Measurements from ENCODE around the gene GRK2. TPM values are rescaled to one million over a fixed set of nuclear protein-coding genes. Genes with fewer than 3 reads are reported as not detected.

Gene GRK2
- total and polyA plus RNA-seq, 2 of the 8 experiments (the other 6 are each of a cell fraction or from before 2014, with no cell fraction given), result 47.3 to 49.7 TPM

GRCh38 chr11:67233584-67234190 is 32.6 kb upstream of the GRK2 start:
- ChIA-PET CTCF (ENCODE audit: partially characterized antibody) (interaction anchor here (0.9 to 1.6 kb wide), 2 partner anchors 11 to 58 kb away, joined by 3 to 5 read pairs; no protein-coding TSS in a partner anchor), POLR2A (ENCODE audit: partially characterized antibody) (interaction anchor here (0.6 kb wide), 1 partner anchor 16 kb away, joined by 3 read pairs; no protein-coding TSS in a partner anchor)
- H3K56ac ChIP-seq (replicated peaks; ENCODE audit: insufficient read length, low read depth, low read length), result no peak overlapping the region
- no peak overlapping the region for H4K8ac ChIP-seq (ENCODE audit: extremely low read depth, insufficient read depth, low read length)
- H2AK5ac ChIP-seq (ENCODE audit: low read depth, low read length), result no peak overlapping the region
- H3K14ac ChIP-seq (ENCODE audit: insufficient read length), result no peak overlapping the region
- no peak overlapping the region for H2BK12ac ChIP-seq (ENCODE audit: low read depth, low read length)
- H3K23me2 ChIP-seq (ENCODE audit: low read depth, low read length), result no peaks in the 10 kb centered on the region
- H4K20me1 ChIP-seq (replicated peaks in 1 of 2; ENCODE audit: control insufficient read depth in 1 of 2, insufficient read depth in 2 of 2, low read length in 2 of 2), result peaks cover 0 to under 1% of the 10 kb centered on the region in 2 experiments
- 89% methylated on average over 5 of the region's 7 CpGs; no CpG with 5 or more reads in 1 of the 2 experiments for WGBS, 2 experiments (ENCODE audit: extremely low coverage in 1 of 2, insufficient coverage in 1 of 2, insufficient read length in 1 of 2, insufficient replicate concordance in 2 of 2, low coverage in 1 of 2, low lambda C conversion rate in 2 of 2, missing lambda C conversion rate in 1 of 2)
- no peak overlapping the region for H3K18ac ChIP-seq (ENCODE audit: extremely low read depth, low read length)
- no peak overlapping the region for H4K5ac ChIP-seq (ENCODE audit: insufficient read length, low read depth, low read length)
- peaks cover 0 to 1% (median under 1%) of the 10 kb centered on the region in 4 experiments; a peak in 4 of 7 replicates for H3K4me1 ChIP-seq (replicated peaks in 1 of 4; ENCODE audit: control insufficient read depth in 3 of 4, insufficient read depth in 4 of 4, low read length in 3 of 4)
- H3K9ac ChIP-seq (replicated peaks in 1 of 4; ENCODE audit: extremely low read depth in 1 of 4, low read depth in 3 of 4, low read length in 3 of 4), result no peak overlapping the region
- H3K27me3 ChIP-seq (replicated peaks in 1 of 4; ENCODE audit: control insufficient read depth in 3 of 4, extremely low read depth in 1 of 4, insufficient read depth in 3 of 4, low read length in 3 of 4), result no peaks in the 10 kb centered on the region
- no peak overlapping the region for H4K91ac ChIP-seq (replicated peaks; ENCODE audit: insufficient read length, low read length)
- H2AFZ ChIP-seq (ENCODE audit: low read length), result no peak overlapping the region
- no peak overlapping the region for H2BK20ac ChIP-seq (ENCODE audit: low read length)
- no peak overlapping the region for H3K4me3 ChIP-seq (ENCODE audit: extremely low read depth in 1 of 4, insufficient read depth in 2 of 4, low read depth in 3 of 4, low read length in 4 of 4)
- no peaks in the 10 kb centered on the region for H3K79me1 ChIP-seq (ENCODE audit: low read depth, low read length)
- H3K4me2 ChIP-seq (ENCODE audit: insufficient read depth in 1 of 2, low read depth in 2 of 2, low read length in 2 of 2), result no peak overlapping the region
- H3K23ac ChIP-seq (ENCODE audit: insufficient read length), result no peak overlapping the region
- H3K79me2 ChIP-seq (ENCODE audit: control insufficient read depth in 1 of 2, insufficient read depth in 2 of 2, low read length in 2 of 2), result no peaks in the 10 kb centered on the region
- no peak overlapping the region for H3K4ac ChIP-seq (replicated peaks; ENCODE audit: insufficient read length, low read depth, low read length)
- H2BK5ac ChIP-seq (ENCODE audit: low read depth, low read length), result no peak overlapping the region
- no peak for FAIRE-seq
- H2BK15ac ChIP-seq (ENCODE audit: low read length), result no peak overlapping the region
- no peak for DNase-seq (ENCODE audit: low read depth in 1 of 2, low spot score in 2 of 2)
- no peak overlapping the region for H3K27ac ChIP-seq (ENCODE audit: low read depth, low read length)
- peaks cover 9 to 30% (median 18%) of the 10 kb centered on the region in 4 experiments; a peak in 7 of 8 replicates for H3K36me3 ChIP-seq (ENCODE audit: control insufficient read depth in 2 of 4, insufficient read depth in 4 of 4, low read length in 3 of 4)
- H3K9me3 ChIP-seq (ENCODE audit: insufficient read depth in 2 of 2, low read depth in 1 of 2, low read length in 1 of 2), result no peaks in the 10 kb centered on the region
- no peak overlapping the region for H2BK120ac ChIP-seq (replicated peaks; ENCODE audit: low read depth, low read length)
- no peak for TF ChIP-seq NRF1 (IDR thresholded peaks at IDR 0.05; ENCODE audit: low read depth, low read length)
- TF ChIP-seq SRF (IDR thresholded peaks at IDR 0.05; ENCODE audit: low read depth, low read length), result no peak
- TF ChIP-seq KDM4A (IDR thresholded peaks at IDR 0.05; ENCODE audit: low read depth, low read length, severe bottlenecking), result no peak
- no peak for TF ChIP-seq SUZ12 (IDR thresholded peaks at IDR 0.05; ENCODE audit: low read length)

Data from H1 (cell line).